BE2C (cell line): ENCODE measurements around the gene FAM216B.

ENCODE experiments used
- DNase-seq: peaks from one replicate; pipeline ENCODE4 v3.0.0-alpha.2; 2020
- H3K27me3 ChIP-seq: fragments of 250-450 bp; sonication (Bioruptor Pico); 2 replicates; pipeline ENCODE4 v1.5.1; 2020; ENCODE audit warnings: mild to moderate bottlenecking
- H3K36me3 ChIP-seq: fragments of 250-450 bp; sonication (Bioruptor Pico); 2 replicates; pipeline ENCODE4 v1.5.1; 2020; ENCODE audit warnings: mild to moderate bottlenecking
- H3K4me1 ChIP-seq: fragments of 250-450 bp; sonication (Bioruptor Pico); 2 replicates; pipeline ENCODE4 v1.5.1; 2020
- H3K4me3 ChIP-seq: 2 replicates; pipeline ENCODE4 v1.5.1; 2011; ENCODE audit warnings: low read depth, low read length
- H3K9me3 ChIP-seq: fragments of 250-450 bp; sonication (Bioruptor Pico); 2 replicates; pipeline ENCODE4 v1.5.1; 2020
- CTCF ChIP-seq: IDR thresholded peaks from 2 replicates; pipeline ENCODE4 v1.5.1; 2012; ENCODE audit warnings: mild to moderate bottlenecking, low read depth, low read length

Gene FAM216B

GRCh38 chr13:42753697-42754096 is 27.7 kb upstream of the FAM216B start:
- Histone ChIP-seq H3K9me3 (no peaks in the 10 kb centered on the region), H3K36me3 (no peaks in the 10 kb centered on the region), H3K4me3 (no peak overlapping the region), H3K27me3 (no peaks in the 10 kb centered on the region), H3K4me1 (peaks cover 8% of the 10 kb centered on the region; the same call in 1 of the 2 replicates)
- no peak for DNase-seq
- TF ChIP-seq CTCF: no peak

GRCh38 chr13:42754801-42755510 is 26.4 kb upstream of the FAM216B start:
- DNase-seq: no peak
- H3K9me3 ChIP-seq: no peaks in the 10 kb centered on the region
- H3K36me3 ChIP-seq: no peaks in the 10 kb centered on the region
- peaks cover 8% of the 10 kb centered on the region; the same call in 1 of the 2 replicates for H3K4me1 ChIP-seq
- no peak overlapping the region for H3K4me3 ChIP-seq
- no peaks in the 10 kb centered on the region for H3K27me3 ChIP-seq
- TF ChIP-seq CTCF: no peak

GRCh38 chr13:42757678-42758420 is 23.5 kb upstream of the FAM216B start:
- Histone ChIP-seq H3K4me1 (peaks cover 5% of the 10 kb centered on the region; the same call in 1 of the 2 replicates), H3K36me3 (no peaks in the 10 kb centered on the region), H3K4me3 (no peak overlapping the region), H3K27me3 (no peaks in the 10 kb centered on the region), H3K9me3 (no peaks in the 10 kb centered on the region)
- TF ChIP-seq CTCF: no peak
- no peak for DNase-seq

GRCh38 chr13:42758515-42758914 is 22.9 kb upstream of the FAM216B start:
- Histone ChIP-seq H3K4me1 (peaks cover 4% of the 10 kb centered on the region; the same call in 1 of the 2 replicates), H3K27me3 (no peaks in the 10 kb centered on the region), H3K36me3 (no peaks in the 10 kb centered on the region), H3K9me3 (no peaks in the 10 kb centered on the region), H3K4me3 (no peak overlapping the region)
- no peak for DNase-seq
- no peak for TF ChIP-seq CTCF

GRCh38 chr13:42760951-42761350 is 20.4 kb upstream of the FAM216B start:
- Histone ChIP-seq H3K4me3 (no peak overlapping the region), H3K27me3 (no peaks in the 10 kb centered on the region), H3K36me3 (no peaks in the 10 kb centered on the region), H3K4me1 (no peaks in the 10 kb centered on the region), H3K9me3 (no peaks in the 10 kb centered on the region)
- TF ChIP-seq CTCF: no peak
- DNase-seq: no peak

- H3K27me3 ChIP-seq: no peaks in the 10 kb centered on the region
- H3K36me3 ChIP-seq: no peaks in the 10 kb centered on the region
- DNase-seq: no peak
- H3K4me1 ChIP-seq: no peaks in the 10 kb centered on the region
- no peak for TF ChIP-seq CTCF
- no peaks in the 10 kb centered on the region for H3K9me3 ChIP-seq
- H3K4me3 ChIP-seq: no peak overlapping the region
Measured at GRCh38 chr13:42762251-42762650, 19.1 kb upstream of the FAM216B start.
